B cell (primary cell): ENCODE measurements around the gene ZBTB17. TPM values are rescaled to one million over a fixed set of nuclear protein-coding genes. Genes with fewer than 3 reads are reported as not detected.

ENCODE experiments used
- ATAC-seq: fragments of 200-7000 bp; cut with Tn5 transposase; one replicate; pipeline ENCODE4 v1.10.0; 2021; ENCODE audit warnings: low read depth, mild to moderate bottlenecking, moderate number of reproducible peaks, moderate library complexity
- CTCF ChIA-PET: fragments of 350-600 bp; sonication (Branson Sonifier 250); formaldehyde crosslinking; loops from one replicate; lab custom pipeline; 2021; ENCODE audit warnings: antibody characterized with exemption, inconsistent platforms; lab: Charles Lee
- POLR2A ChIA-PET: fragments of 350-600 bp; sonication (Branson Sonifier 250); formaldehyde crosslinking; loops from one replicate; lab custom pipeline; 2021; ENCODE audit warnings: antibody characterized with exemption; lab: Charles Lee
- DNase-seq: peaks from one replicate; pipeline ENCODE4 v3.0.0; 2013
- H2AFZ ChIP-seq: 2 replicates; pipeline ENCODE4 v1.6.1; 2012; ENCODE audit warnings: mild to moderate bottlenecking, low read depth, low read length; ENCODE audit not compliant: insufficient read depth, poor library complexity, severe bottlenecking
- H3K27ac ChIP-seq, 2 donors: 1 replicate in 1 of 2; 2 replicates in 1 of 2; pipeline ENCODE4 v1.5.1; 2012 to 2013; ENCODE audit warnings: low read length in 2 of 2, mild to moderate bottlenecking in 2 of 2, moderate library complexity in 1 of 2
- H3K27me3 ChIP-seq, 4 experiments: fragments of 200-600 bp in 1 of 4; sonication (generic) in 1 of 4; replicated peaks in 1 of 4; 1 replicate in 2 of 4; 2 replicates in 2 of 4; pipeline versions ENCODE4 v1.6.1 to v1.7.0; 2013 to 2016; ENCODE audit warnings: low read length in 3 of 4, mild to moderate bottlenecking in 2 of 4, mixed read lengths in 1 of 4, moderate library complexity in 1 of 4; ENCODE audit not compliant: insufficient read depth in 4 of 4, control insufficient read depth in 3 of 4; ENCODE audit errors: control extremely low read depth in 1 of 4
- H3K36me3 ChIP-seq, 2 experiments: replicated peaks in 1 of 2; 1 replicate in 1 of 2; 2 replicates in 1 of 2; pipeline versions ENCODE4 v1.6.1 to v1.7.1; 2013; ENCODE audit warnings: low read length in 1 of 2; ENCODE audit not compliant: insufficient read depth in 2 of 2, control insufficient read depth in 1 of 2; ENCODE audit errors: control extremely low read depth in 1 of 2, extremely low read depth in 1 of 2
- H3K4me1 ChIP-seq, 2 donors: fragments of 200-600 bp in 1 of 2; sonication (generic) in 1 of 2; 1 replicate in 1 of 2; 2 replicates in 1 of 2; pipeline versions ENCODE4 v1.5.1 to v1.6.1; 2013 to 2017; ENCODE audit warnings: low read length in 2 of 2; ENCODE audit not compliant: control insufficient read depth in 2 of 2, insufficient read depth in 2 of 2
- H3K4me2 ChIP-seq: replicated peaks from 2 replicates; pipeline ENCODE3; 2012; ENCODE audit warnings: mild to moderate bottlenecking, low read depth, low read length; ENCODE audit not compliant: poor library complexity, severe bottlenecking
- H3K4me3 ChIP-seq, 5 experiments: fragments of 200-600 bp in 1 of 5; sonication (generic) in 1 of 5; 1 replicate in 3 of 5; 2 replicates in 2 of 5; pipeline versions ENCODE4 v1.5.1 to v1.7.0; 2011 to 2016; ENCODE audit warnings: low read length in 4 of 5, mild to moderate bottlenecking in 4 of 5, low read depth in 2 of 5, control low read depth in 1 of 5, moderate library complexity in 1 of 5; ENCODE audit not compliant: insufficient read depth in 1 of 5; ENCODE audit errors: control extremely low read depth in 1 of 5, extremely low read depth in 1 of 5
- H3K79me2 ChIP-seq: fragments of 200-600 bp; sonication (generic); one replicate; pipeline ENCODE4 v1.6.0; 2016; ENCODE audit warnings: low read length; ENCODE audit not compliant: control insufficient read depth, insufficient read depth
- H3K9ac ChIP-seq: fragments of 200-600 bp; sonication (generic); 2 replicates; pipeline ENCODE4 v1.6.1; 2017; ENCODE audit warnings: mild to moderate bottlenecking, low read length, moderate library complexity
- H3K9me3 ChIP-seq, 3 donors: one replicate each; pipeline versions ENCODE4 v1.6.1 to v1.7.1; 2013; ENCODE audit warnings: low read length in 2 of 3; ENCODE audit not compliant: control insufficient read depth in 2 of 3, insufficient read depth in 1 of 3; ENCODE audit errors: control extremely low read depth in 1 of 3
- H4K20me1 ChIP-seq: 2 replicates; pipeline ENCODE4 v1.6.0; 2012; ENCODE audit warnings: mild to moderate bottlenecking, low read length; ENCODE audit not compliant: insufficient read depth, control insufficient read depth, poor library complexity, severe bottlenecking
- H3K27ac Mint-ChIP-seq: one replicate; pipeline ENCODE4 v1.8.0; 2021; ENCODE audit warnings: mixed read lengths
- H3K27me3 Mint-ChIP-seq: one replicate; pipeline ENCODE4 v1.8.0; 2021; ENCODE audit warnings: mixed read lengths
- H3K4me1 Mint-ChIP-seq: one replicate; pipeline ENCODE4 v1.8.0; 2021; ENCODE audit warnings: mixed read lengths
- H3K4me3 Mint-ChIP-seq: one replicate; pipeline ENCODE4 v1.8.0; 2021; ENCODE audit warnings: mixed read lengths
- H3K9me3 Mint-ChIP-seq: one replicate; pipeline ENCODE4 v1.8.0; 2022; ENCODE audit warnings: mixed read lengths; ENCODE audit not compliant: insufficient read depth
- CTCF ChIP-seq: fragments of 200-600 bp; IDR thresholded peaks from one replicate; pipeline ENCODE4 v1.8.0; 2022; ENCODE audit warnings: antibody characterized with exemption, mild to moderate bottlenecking
- EZH2 ChIP-seq: IDR thresholded peaks from 2 replicates; pipeline ENCODE4 v1.6.1; 2012; ENCODE audit warnings: borderline replicate concordance, low read depth, mild to moderate bottlenecking, moderate library complexity, low read length; ENCODE audit not compliant: insufficient read depth, poor library complexity, severe bottlenecking
- WGBS: methylation state at CpG from one replicate; pipeline ENCODE4 v1.1.5; 2013; ENCODE audit warnings: missing lambda C conversion rate; ENCODE audit not compliant: insufficient coverage; 5-methylcytosine and 5-hydroxymethylcytosine counted together
- intact Hi-C: fragments of 100-400 bp; cut with micrococcal nuclease; formaldehyde crosslinking; loops from one replicate; pipeline ENCODE4 v1.10.0; 2022
- polyA plus RNA-seq: library from polyadenylated mRNA; depleted of rRNA; stranded (reverse); fragments of >200 nt; gene quantifications from 2 replicates; pipeline ENCODE4 v1.2.3, GENCODE V29; 2012
- total RNA-seq, 2 donors: library from RNA; stranded (reverse); fragments of 120-200 nt in 1 of 2; gene quantifications; 1 replicate in 1 of 2; 2 replicates in 1 of 2; pipeline versions ENCODE4 v1.2.3 to v1.2.4, GENCODE V29; 2013 to 2022

The ZBTB17 gene
- total and polyA plus RNA-seq, 2 donors (not counting 1 experiment from before 2014, with no cell fraction given) = 94.1 to 157 TPM

DNA sequence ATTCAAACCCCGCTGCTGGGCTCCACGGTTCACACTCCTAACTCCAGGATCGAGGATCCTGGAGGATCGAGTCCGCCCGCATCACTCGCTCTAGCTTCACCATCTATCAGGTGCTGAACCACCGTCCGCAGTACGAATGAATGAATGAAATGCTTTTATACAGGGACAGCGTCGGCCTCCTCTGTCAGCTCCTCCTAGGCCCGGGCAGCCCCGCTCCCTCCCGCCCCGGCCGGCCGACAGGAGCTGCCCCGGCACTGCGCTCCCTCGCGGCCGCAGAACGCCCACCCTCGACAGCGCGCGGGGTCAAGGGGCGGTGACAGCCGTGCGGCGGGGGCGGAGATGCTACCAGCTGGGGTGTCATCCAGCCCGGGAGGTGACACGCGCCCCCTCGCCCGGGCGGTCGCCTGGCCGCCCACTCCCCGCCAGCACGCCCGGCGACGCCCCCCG lies 520 bp downstream of the ZBTB17 start:
- Histone ChIP-seq H3K9me3 (no peaks in the 10 kb centered on the region), H3K36me3 (peaks cover 2 to 25% of the 10 kb centered on the region in 2 experiments), H3K4me1 (peaks cover 20 to 33% of the 10 kb centered on the region in 2 donors), H3K9ac (peak overlapping the region; percentile 86), H3K4me2 (peak overlapping the region; percentile 88), H3K27me3 (no peaks in the 10 kb centered on the region), H3K79me2 (peaks cover 68% of the 10 kb centered on the region), H4K20me1 (no peaks in the 10 kb centered on the region), H3K4me3 (peak overlapping the region; percentile 58 to 94 (median 88)), H3K27ac (peak overlapping the region; percentile 70 to 86), H2AFZ (peak overlapping the region; percentile 87)
- WGBS = 2% methylated on average over 43 of the region's 47 CpGs
- H3K27ac Mint-ChIP-seq = peak overlapping the region; percentile 91
- H3K27me3 Mint-ChIP-seq = no peaks in the 10 kb centered on the region
- ATAC-seq = peak; percentile 71
- TF ChIP-seq EZH2 (no peak), CTCF (no peak)
- POLR2A ChIA-PET = interaction anchor here (0.8 to 3.0 kb wide), 7 partner anchors 9 to 231 kb away, joined by 3 to 11 read pairs (median 6); no protein-coding TSS in a partner anchor
- intact Hi-C loops = loop anchor here (1.0 to 10.0 kb wide), 4 partner anchors 9 to 389 kb away; partner anchors contain the start of gene SZRD1
- DNase-seq = no peak
- peak overlapping the region; percentile 93 for H3K4me3 Mint-ChIP-seq
- H3K9me3 Mint-ChIP-seq = no peaks in the 10 kb centered on the region
- CTCF ChIA-PET = interaction anchor here (0.6 to 3.2 kb wide), 9 partner anchors 9 to 163 kb away, joined by 3 to 24 read pairs (median 5); partner anchors contain the start of gene SRARP
- H3K4me1 Mint-ChIP-seq = peaks cover 35% of the 10 kb centered on the region

DNA sequence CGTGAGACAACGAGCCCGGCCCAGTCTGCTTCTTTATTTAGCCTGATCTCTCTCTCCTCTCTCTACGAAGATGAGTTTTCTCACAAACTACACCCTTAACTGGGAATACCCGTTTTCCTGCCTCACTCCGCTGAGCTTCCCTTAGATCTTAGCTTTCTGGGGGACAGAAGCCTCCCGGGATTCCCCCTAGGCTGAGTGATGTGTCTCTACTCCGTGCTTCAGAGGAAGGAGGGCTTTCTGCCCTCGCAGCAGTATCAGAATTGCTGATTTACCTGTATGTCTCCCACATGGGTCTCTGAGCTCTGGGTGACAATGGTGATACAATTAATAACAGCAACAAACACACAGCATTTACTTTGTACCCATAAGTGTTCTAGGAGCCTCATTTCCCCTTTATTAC lies 1.0 kb downstream of the ZBTB17 start:
- Histone ChIP-seq H3K4me1 (peaks cover 20 to 33% of the 10 kb centered on the region in 2 donors), H3K79me2 (peaks cover 73% of the 10 kb centered on the region), H4K20me1 (no peaks in the 10 kb centered on the region), H3K9me3 (no peaks in the 10 kb centered on the region), H3K4me2 (peak overlapping the region; percentile 88), H2AFZ (peak overlapping the region; percentile 87), H3K27ac (peak overlapping the region; percentile 66 to 86), H3K9ac (peak overlapping the region; percentile 86), H3K27me3 (no peaks in the 10 kb centered on the region), H3K4me3 (peak overlapping the region; percentile 58 to 94 (median 88)), H3K36me3 (peaks cover 2 to 28% of the 10 kb centered on the region in 2 experiments)
- Mint-ChIP-seq H3K9me3 (no peaks in the 10 kb centered on the region), H3K4me1 (peaks cover 35% of the 10 kb centered on the region), H3K4me3 (peak overlapping the region; percentile 93), H3K27ac (peak overlapping the region; percentile 91), H3K27me3 (no peaks in the 10 kb centered on the region)
- POLR2A ChIA-PET = interaction anchor here (0.7 to 3.0 kb wide), 6 partner anchors 8 to 162 kb away, joined by 3 to 11 read pairs (median 8); no protein-coding TSS in a partner anchor
- ATAC-seq = peak; percentile 17
- intact Hi-C loops = loop anchor here (1.0 to 10.0 kb wide), 4 partner anchors 9 to 390 kb away; partner anchors contain the start of gene SZRD1
- WGBS = 55% methylated on average over 7 of the region's 9 CpGs
- CTCF ChIA-PET = interaction anchor here (0.6 to 3.2 kb wide), 9 partner anchors 8 to 162 kb away, joined by 3 to 24 read pairs (median 4); no protein-coding TSS in a partner anchor
- no peak for TF ChIP-seq EZH2
- TF ChIP-seq CTCF = no peak
- DNase-seq = peak; percentile 58
